ENCODE measurements around the gene ROR1.

The ROR1 gene

GRCh38 chr1:64140596-64140995 lies 366.8 kb downstream of the ROR1 start:
- Histone ChIP-seq H3K4me3 (no peak overlapping the region), H3K9me3 (ENCODE audit: low read depth, low read length) (no peaks in the 10 kb centered on the region; the same call in 1 of the 2 replicates), H3K27ac (no peak overlapping the region), H3K36me3 (ENCODE audit: insufficient read depth, low read length) (peaks cover 6% of the 10 kb centered on the region), H3K9ac (ENCODE audit: insufficient read length) (no peak overlapping the region)
- no peak for TF ChIP-seq EZH2 (IDR thresholded peaks at IDR 0.05)
- TF ChIP-seq FOXP2 (optimal IDR thresholded peaks at IDR 0.05; ENCODE audit: control extremely low read depth, extremely low read length, insufficient read depth), result no peak
- TF ChIP-seq POLR2AphosphoS5 (IDR thresholded peaks at IDR 0.05; ENCODE audit: borderline replicate concordance, low read depth, low read length), result no peak
- DNase-seq (ENCODE audit: low read depth, low spot score), result no peak

- no peak for DNase-seq (ENCODE audit: low read depth, low spot score)
- Histone ChIP-seq H3K36me3 (ENCODE audit: insufficient read depth, low read length) (no peaks in the 10 kb centered on the region), H3K9ac (ENCODE audit: insufficient read length) (no peak overlapping the region), H3K9me3 (ENCODE audit: low read depth, low read length) (no peaks in the 10 kb centered on the region), H3K4me3 (no peak overlapping the region), H3K27ac (no peak overlapping the region)
- TF ChIP-seq EZH2 (IDR thresholded peaks at IDR 0.05), result no peak
- no peak for TF ChIP-seq POLR2AphosphoS5 (IDR thresholded peaks at IDR 0.05; ENCODE audit: borderline replicate concordance, low read depth, low read length)
- no peak for TF ChIP-seq FOXP2 (optimal IDR thresholded peaks at IDR 0.05; ENCODE audit: control extremely low read depth, extremely low read length, insufficient read depth)
These were observed 373.4 kb downstream of the ROR1 start for GRCh38 chr1:64147045-64147724.

GRCh38 chr1:64147759-64148158 lies 373.9 kb downstream of the ROR1 start:
- no peaks in the 10 kb centered on the region for H3K36me3 ChIP-seq (ENCODE audit: insufficient read depth, low read length)
- DNase-seq (ENCODE audit: low read depth, low spot score), result no peak
- no peak overlapping the region for H3K4me3 ChIP-seq
- no peak overlapping the region for H3K27ac ChIP-seq
- no peaks in the 10 kb centered on the region for H3K9me3 ChIP-seq (ENCODE audit: low read depth, low read length)
- TF ChIP-seq POLR2AphosphoS5 (IDR thresholded peaks at IDR 0.05; ENCODE audit: borderline replicate concordance, low read depth, low read length), result no peak
- no peak for TF ChIP-seq FOXP2 (optimal IDR thresholded peaks at IDR 0.05; ENCODE audit: control extremely low read depth, extremely low read length, insufficient read depth)
- TF ChIP-seq EZH2 (IDR thresholded peaks at IDR 0.05), result no peak
- H3K9ac ChIP-seq (ENCODE audit: insufficient read length), result no peak overlapping the region

- TF ChIP-seq FOXP2 (optimal IDR thresholded peaks at IDR 0.05; ENCODE audit: control extremely low read depth, extremely low read length, insufficient read depth) (no peak), EZH2 (IDR thresholded peaks at IDR 0.05) (no peak), POLR2AphosphoS5 (IDR thresholded peaks at IDR 0.05; ENCODE audit: borderline replicate concordance, low read depth, low read length) (no peak)
- no peak overlapping the region for H3K4me3 ChIP-seq
- DNase-seq (ENCODE audit: low read depth, low spot score), result no peak
These were observed 376.4 kb downstream of the ROR1 start for GRCh38 chr1:64150266-64150665.

GRCh38 chr1:64150729-64151230 lies 377.0 kb downstream of the ROR1 start:
- Histone ChIP-seq H3K9me3 (ENCODE audit: low read depth, low read length) (no peaks in the 10 kb centered on the region), H3K27ac (no peak overlapping the region), H3K36me3 (ENCODE audit: insufficient read depth, low read length) (no peaks in the 10 kb centered on the region), H3K9ac (ENCODE audit: insufficient read length) (no peak overlapping the region), H3K4me3 (no peak overlapping the region)
- no peak for DNase-seq (ENCODE audit: low read depth, low spot score)
- no peak for TF ChIP-seq POLR2AphosphoS5 (IDR thresholded peaks at IDR 0.05; ENCODE audit: borderline replicate concordance, low read depth, low read length)
- no peak for TF ChIP-seq FOXP2 (optimal IDR thresholded peaks at IDR 0.05; ENCODE audit: control extremely low read depth, extremely low read length, insufficient read depth)
- no peak for TF ChIP-seq EZH2 (IDR thresholded peaks at IDR 0.05)

More at GRCh38 chr1:64150266-64150665, 376.4 kb downstream of the ROR1 start:
- Histone ChIP-seq H3K9me3 (ENCODE audit: low read depth, low read length) (no peaks in the 10 kb centered on the region), H3K36me3 (ENCODE audit: insufficient read depth, low read length) (no peaks in the 10 kb centered on the region), H3K27ac (no peak overlapping the region), H3K9ac (ENCODE audit: insufficient read length) (no peak overlapping the region)

GRCh38 chr1:64155278-64155677 lies 381.5 kb downstream of the ROR1 start:
- no peak overlapping the region for H3K9ac ChIP-seq (ENCODE audit: insufficient read length)
- no peak overlapping the region for H3K4me3 ChIP-seq
- no peak overlapping the region for H3K27ac ChIP-seq
- TF ChIP-seq FOXP2 (optimal IDR thresholded peaks at IDR 0.05; ENCODE audit: control extremely low read depth, extremely low read length, insufficient read depth) (no peak), EZH2 (IDR thresholded peaks at IDR 0.05) (no peak), POLR2AphosphoS5 (IDR thresholded peaks at IDR 0.05; ENCODE audit: borderline replicate concordance, low read depth, low read length) (no peak)
- no peak for DNase-seq (ENCODE audit: low read depth, low spot score)
- H3K9me3 ChIP-seq (ENCODE audit: low read depth, low read length), result no peaks in the 10 kb centered on the region
- no peaks in the 10 kb centered on the region for H3K36me3 ChIP-seq (ENCODE audit: insufficient read depth, low read length)

- Histone ChIP-seq H3K9ac (ENCODE audit: insufficient read length) (no peak overlapping the region), H3K36me3 (ENCODE audit: insufficient read depth, low read length) (no peaks in the 10 kb centered on the region), H3K27ac (no peak overlapping the region), H3K4me3 (no peak overlapping the region), H3K9me3 (ENCODE audit: low read depth, low read length) (no peaks in the 10 kb centered on the region)
- TF ChIP-seq POLR2AphosphoS5 (IDR thresholded peaks at IDR 0.05; ENCODE audit: borderline replicate concordance, low read depth, low read length) (no peak), FOXP2 (optimal IDR thresholded peaks at IDR 0.05; ENCODE audit: control extremely low read depth, extremely low read length, insufficient read depth) (no peak)
- no peak for DNase-seq (ENCODE audit: low read depth, low spot score)
These were observed 387.6 kb downstream of the ROR1 start for GRCh38 chr1:64161357-64161941.

GRCh38 chr1:64162151-64162550 lies 388.3 kb downstream of the ROR1 start:
- no peak for DNase-seq (ENCODE audit: low read depth, low spot score)
- Histone ChIP-seq H3K9me3 (ENCODE audit: low read depth, low read length) (no peaks in the 10 kb centered on the region), H3K4me3 (no peak overlapping the region), H3K9ac (ENCODE audit: insufficient read length) (no peak overlapping the region), H3K27ac (no peak overlapping the region), H3K36me3 (ENCODE audit: insufficient read depth, low read length) (no peaks in the 10 kb centered on the region)
- TF ChIP-seq FOXP2 (optimal IDR thresholded peaks at IDR 0.05; ENCODE audit: control extremely low read depth, extremely low read length, insufficient read depth) (no peak), POLR2AphosphoS5 (IDR thresholded peaks at IDR 0.05; ENCODE audit: borderline replicate concordance, low read depth, low read length) (no peak), EZH2 (IDR thresholded peaks at IDR 0.05) (no peak)

All from SK-N-MC (cell line).